ENCODE data around the gene NFAT5. TPM values are rescaled to one million over a fixed set of nuclear protein-coding genes. Genes with fewer than 3 reads are reported as not detected.

The NFAT5 gene
- total and polyA plus RNA-seq, 9 of the 15 experiments (the other 6 are each of a cell fraction or from before 2014, with no cell fraction given), result 0.78 to 20.5 (median 12.4) TPM

GRCh38 chr16:69566240-69566980, 644 bp downstream of the NFAT5 start (continued):
- 0 out of 2 replicates have a peak, but pooled peaks have one; percentile 28 for TF ChIP-seq ZBTB26 (CRISPR knock-in tag; IDR thresholded peaks at IDR 0.05)
- TF ChIP-seq ETV6 (IDR thresholded peaks at IDR 0.05; ENCODE audit: borderline replicate concordance in 1 of 2, low read depth in 2 of 2, low read length in 1 of 2), result no peak
- no peak for TF ChIP-seq ETV6 (CRISPR knock-in tag; IDR thresholded peaks at IDR 0.05; ENCODE audit: borderline replicate concordance)
- TF ChIP-seq CREB1 (IDR thresholded peaks at IDR 0.05), result no peak
- no peak for TF ChIP-seq CREB1 (CRISPR knock-in tag; IDR thresholded peaks at IDR 0.05)
- peak; percentile 68 for TF ChIP-seq CCNT2 (IDR thresholded peaks at IDR 0.05; ENCODE audit: borderline replicate concordance, extremely low read depth, insufficient read length, low read depth, low read length)
- TF ChIP-seq NEUROD1 (IDR thresholded peaks at IDR 0.05; ENCODE audit: borderline replicate concordance, low read depth, low read length, partially characterized antibody), result no peak
- peak; percentile 24; the same call in 1 of the 2 replicates for TF ChIP-seq ZNF263 (CRISPR knock-in tag; IDR thresholded peaks at IDR 0.05; ENCODE audit: borderline replicate concordance)
- TF ChIP-seq FIP1L1 (IDR thresholded peaks at IDR 0.05; ENCODE audit: low read depth, low read length, poor library complexity, severe bottlenecking), result peak; percentile 3
- no peak for TF ChIP-seq XRCC5 (IDR thresholded peaks at IDR 0.05; ENCODE audit: low read depth, low read length)
- no peak for TF ChIP-seq ZNF12 (CRISPR knock-in tag; IDR thresholded peaks at IDR 0.05)
- TF ChIP-seq DDX20 (tag; IDR thresholded peaks at IDR 0.05; ENCODE audit: low read depth), result no peak
- no peak for TF ChIP-seq HOXB6 (CRISPR knock-in tag; IDR thresholded peaks at IDR 0.05; ENCODE audit: borderline replicate concordance)
- peak; percentile 38; the same call in 1 of the 2 replicates for TF ChIP-seq PHF8 (IDR thresholded peaks at IDR 0.05; ENCODE audit: borderline replicate concordance, low read length)
- no peak for TF ChIP-seq MNT (conservative IDR thresholded peaks at IDR 0.05)
- TF ChIP-seq ZNF77 (CRISPR knock-in tag; IDR thresholded peaks at IDR 0.05), result no peak
- no peak for TF ChIP-seq ZNF586 (CRISPR knock-in tag; conservative IDR thresholded peaks at IDR 0.05)
- no peak for TF ChIP-seq FOXP4 (CRISPR knock-in tag; IDR thresholded peaks at IDR 0.05; ENCODE audit: borderline replicate concordance)
- TF ChIP-seq MCM2 (IDR thresholded peaks at IDR 0.05; ENCODE audit: low read depth), result no peak
- no peak for TF ChIP-seq PPARD (CRISPR knock-in tag; IDR thresholded peaks at IDR 0.05)
- TF ChIP-seq POLR2H (tag; IDR thresholded peaks at IDR 0.05; ENCODE audit: low read depth), result no peak
- TF ChIP-seq ZFP1 (CRISPR knock-in tag; IDR thresholded peaks at IDR 0.05), result no peak
- TF ChIP-seq CCAR2 (IDR thresholded peaks at IDR 0.05; ENCODE audit: low read depth, low read length), result no peak

All from K562 (cell line).